GM12878 (cell line): ENCODE results near the gene NFKBIA. TPM values are rescaled to one million over a fixed set of nuclear protein-coding genes. Genes with fewer than 3 reads are reported as not detected.
A peak's percentile ranks its signal among the peaks of the same experiment; 100 is the strongest.

Experiments used
- BACH1 ChIP-seq: fragments of 450-650 bp; IDR thresholded peaks from 2 replicates; pipeline ENCODE4 v1.6.1; 2017; ENCODE audit warnings: mild to moderate bottlenecking, borderline replicate concordance
- BMI1 ChIP-seq: fragments of 450-650 bp; IDR thresholded peaks from 2 replicates; pipeline ENCODE4 v1.6.1; 2016; ENCODE audit warnings: mild to moderate bottlenecking, moderate library complexity, borderline replicate concordance
- BRCA1 ChIP-seq: IDR thresholded peaks from 2 replicates; pipeline ENCODE4 v1.6.1; 2011; ENCODE audit warnings: low read depth, low read length, improper control_type of control experiment
- CBFB ChIP-seq: IDR thresholded peaks from 2 replicates; pipeline ENCODE4 v1.6.1; 2016; ENCODE audit warnings: antibody characterized with exemption, low read depth
- CHD4 ChIP-seq: fragments of 200-600 bp; sonication (generic); IDR thresholded peaks from 2 replicates; pipeline ENCODE4 v1.6.1; 2016; ENCODE audit warnings: mild to moderate bottlenecking
- E2F8 ChIP-seq: fragments of 450-650 bp; IDR thresholded peaks from 2 replicates; pipeline ENCODE4 v1.6.1; 2018; ENCODE audit warnings: mild to moderate bottlenecking, low read depth, moderate library complexity; ENCODE audit not compliant: partially characterized antibody
- EP300 ChIP-seq, 2 experiments: fragments of 150-350 bp in 1 of 2; IDR thresholded peaks; 2 replicates each; pipeline ENCODE4 v1.6.1; 2011 to 2012; ENCODE audit warnings: low read depth in 2 of 2, low read length in 2 of 2, borderline replicate concordance in 1 of 2, improper control_type of control experiment in 1 of 2, inconsistent platforms in 1 of 2; ENCODE audit not compliant: control insufficient read depth in 1 of 2
- FOS ChIP-seq: IDR thresholded peaks from 3 replicates; pipeline ENCODE4 v1.6.1; 2011; ENCODE audit warnings: borderline replicate concordance; ENCODE audit not compliant: insufficient read length; ENCODE audit errors: extremely low read depth
- HDAC6 ChIP-seq: fragments of 200-600 bp; sonication (generic); IDR thresholded peaks from one replicate; pipeline ENCODE4 v1.8.0; 2017; ENCODE audit warnings: antibody characterized with exemption; ENCODE audit not compliant: unreplicated experiment
- IRF5 ChIP-seq: fragments of 450-650 bp; IDR thresholded peaks from 2 replicates; pipeline ENCODE4 v1.6.1; 2017; ENCODE audit warnings: borderline replicate concordance
- KAT2A ChIP-seq: conservative IDR thresholded peaks from 2 replicates; pipeline ENCODE4 v1.6.1; 2011; ENCODE audit warnings: low read depth, low read length; ENCODE audit not compliant: control insufficient read depth
- KDM1A ChIP-seq: fragments of 200-600 bp; sonication (generic); IDR thresholded peaks from 2 replicates; pipeline ENCODE4 v1.6.1; 2016; ENCODE audit warnings: borderline replicate concordance
- LARP7 ChIP-seq: fragments of 450-650 bp; IDR thresholded peaks from 2 replicates; pipeline ENCODE4 v1.6.1; 2017; ENCODE audit warnings: mild to moderate bottlenecking
- MEF2A ChIP-seq: IDR thresholded peaks from 2 replicates; pipeline ENCODE4 v1.6.1; 2011; ENCODE audit warnings: low read depth, mild to moderate bottlenecking, low read length, moderate library complexity; ENCODE audit not compliant: insufficient read depth
- MLLT1 ChIP-seq: fragments of 450-650 bp; IDR thresholded peaks from 2 replicates; pipeline ENCODE4 v1.6.1; 2016; ENCODE audit warnings: mild to moderate bottlenecking
- PBX3 ChIP-seq: IDR thresholded peaks from 2 replicates; pipeline ENCODE4 v1.6.1; 2011; ENCODE audit warnings: mild to moderate bottlenecking, low read depth, low read length, moderate library complexity; ENCODE audit not compliant: insufficient replicate concordance
- SIX5 ChIP-seq: IDR thresholded peaks from 2 replicates; pipeline ENCODE4 v1.6.1; 2011; ENCODE audit warnings: mild to moderate bottlenecking, low read depth, low read length, moderate library complexity; ENCODE audit not compliant: severe bottlenecking
- SMC3 ChIP-seq: IDR thresholded peaks from 2 replicates; pipeline ENCODE4 v1.6.1; 2011; ENCODE audit warnings: low read length, improper control_type of control experiment, borderline replicate concordance
- TCF3 ChIP-seq: IDR thresholded peaks from 2 replicates; pipeline ENCODE4 v1.6.1; 2012; ENCODE audit warnings: low read depth, mild to moderate bottlenecking, low read length, borderline replicate concordance; ENCODE audit not compliant: insufficient read depth
- ZBTB33 ChIP-seq: fragments of 450-650 bp; IDR thresholded peaks from 2 replicates; pipeline ENCODE4 v1.6.1; 2017; ENCODE audit warnings: mild to moderate bottlenecking
- polyA plus RNA-seq, 11 experiments: library from polyadenylated mRNA; depleted of rRNA in 4 of 11; unstranded in 6 of 11; stranded (reverse) in 5 of 11; fragments of >200 nt; fragmentation: Nextera tagmentation in 4 of 11; fragmentation: Illumina TruSeq in 1 of 11; extraction: Ambion mirVana in 4 of 11; extraction: Trizol in 1 of 11; gene quantifications; 1 replicate in 1 of 11; 2 replicates in 10 of 11; pipeline versions ENCODE4 v1.2.1 to v1.2.3, GENCODE V29; 2011 to 2016; ENCODE audit warnings: inconsistent platforms in 2 of 11, missing spikeins in 2 of 11, low read depth in 1 of 11
- total RNA-seq, 4 experiments: library from RNA; depleted of rRNA in 3 of 4; stranded (reverse); fragments of >200 nt in 3 of 4; fragmentation: Illumina TruSeq in 1 of 4; extraction: Trizol in 1 of 4; gene quantifications; 2 replicates each; pipeline versions ENCODE4 v1.2.1 to v1.2.3, GENCODE V29; 2013 to 2021

The NFKBIA gene
- total and polyA plus RNA-seq, 10 of the 15 experiments (the other 5 are each of a cell fraction or from before 2014, with no cell fraction given): 123 to 419 (median 267) TPM

- TF ChIP-seq HDAC6 (no peak), KAT2A (no peak), MEF2A (peak; percentile 97), SIX5 (no peak), SMC3 (no peak), BRCA1 (no peak), KDM1A (no peak), MLLT1 (0 out of 2 replicates have a peak, but pooled peaks have one; percentile 51), PBX3 (no peak), FOS (no peak), BACH1 (no peak; the same call in 1 of the 2 replicates), CBFB (peak; percentile 77; the same call in 1 of the 2 replicates), TCF3 (no peak), E2F8 (no peak), CHD4 (no peak), ZBTB33 (no peak), IRF5 (no peak), LARP7 (no peak), EP300 (IDR thresholded peaks at IDR 0.05; ENCODE audit: borderline replicate concordance in 1 of 2, control insufficient read depth in 1 of 2, low read depth in 2 of 2, low read length in 2 of 2) (peak; percentile 65 to 67; a peak in 2 of 4 replicates), BMI1 (0 out of 2 replicates have a peak, but pooled peaks have one; percentile 28)
Observed at GRCh38 chr14:35416108-35416750, 11.7 kb upstream of the NFKBIA start (continued).
